ENCODE data around the gene PROKR1. TPM values are rescaled to one million over a fixed set of nuclear protein-coding genes. Genes with fewer than 3 reads are reported as not detected.

The PROKR1 gene
- polyA plus RNA-seq, 1 donor from 2014 or later, result 0.06 TPM

DNA sequence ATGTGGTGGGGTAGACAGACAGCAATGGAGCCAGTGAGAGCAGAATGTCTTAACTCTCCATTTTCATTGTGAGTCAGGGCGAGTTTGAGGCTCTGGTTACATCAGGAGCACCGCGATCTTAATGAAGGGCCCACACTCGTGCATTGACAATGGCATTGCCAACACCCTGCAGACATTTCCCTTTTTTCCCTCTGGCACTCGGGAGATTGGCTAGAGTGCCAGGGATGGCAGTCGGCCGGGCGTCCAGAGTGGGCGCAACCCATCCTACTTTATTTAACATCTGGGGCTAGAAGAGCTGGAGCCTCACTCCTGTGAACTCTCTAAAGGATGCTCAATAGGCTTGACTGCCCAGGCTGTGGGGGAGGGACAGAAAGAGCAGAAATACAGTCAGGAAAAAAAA is 9.7 kb downstream of the PROKR1 start:
- Histone ChIP-seq H3K9ac (ENCODE audit: low read length) (no peak overlapping the region), H3K27me3 (ENCODE audit: insufficient read depth, low read depth, low read length) (no peaks in the 10 kb centered on the region), H3F3A (ENCODE audit: insufficient read depth, low read length, poor library complexity, severe bottlenecking) (no peaks in the 10 kb centered on the region), H3K9me3 (ENCODE audit: low read length) (no peaks in the 10 kb centered on the region), H2AFZ (ENCODE audit: low read depth, low read length) (no peak overlapping the region), H3K4me3 (ENCODE audit: low read length) (no peak overlapping the region), H3K36me3 (ENCODE audit: insufficient read depth, low read length) (no peaks in the 10 kb centered on the region), H4K20me1 (ENCODE audit: insufficient read depth) (no peaks in the 10 kb centered on the region), H3K4me2 (ENCODE audit: low read length) (no peak overlapping the region), H3K79me2 (replicated peaks; ENCODE audit: insufficient read depth, low read length) (no peaks in the 10 kb centered on the region), H3K27ac (ENCODE audit: low read length) (no peak overlapping the region), H3K9me2 (ENCODE audit: insufficient read depth, low read length) (no peaks in the 10 kb centered on the region)
- TF ChIP-seq EP300 (conservative IDR thresholded peaks at IDR 0.05; ENCODE audit: poor library complexity, severe bottlenecking) (no peak), RAD21 (conservative IDR thresholded peaks at IDR 0.05) (no peak), MXI1 (conservative IDR thresholded peaks at IDR 0.05; ENCODE audit: poor library complexity, severe bottlenecking) (no peak), EZH2 (IDR thresholded peaks at IDR 0.05; ENCODE audit: borderline replicate concordance, insufficient read depth, low read length, poor library complexity, severe bottlenecking) (no peak), TAF1 (IDR thresholded peaks at IDR 0.05; ENCODE audit: low read depth) (no peak), POLR2AphosphoS5 (IDR thresholded peaks at IDR 0.05) (no peak)

DNA sequence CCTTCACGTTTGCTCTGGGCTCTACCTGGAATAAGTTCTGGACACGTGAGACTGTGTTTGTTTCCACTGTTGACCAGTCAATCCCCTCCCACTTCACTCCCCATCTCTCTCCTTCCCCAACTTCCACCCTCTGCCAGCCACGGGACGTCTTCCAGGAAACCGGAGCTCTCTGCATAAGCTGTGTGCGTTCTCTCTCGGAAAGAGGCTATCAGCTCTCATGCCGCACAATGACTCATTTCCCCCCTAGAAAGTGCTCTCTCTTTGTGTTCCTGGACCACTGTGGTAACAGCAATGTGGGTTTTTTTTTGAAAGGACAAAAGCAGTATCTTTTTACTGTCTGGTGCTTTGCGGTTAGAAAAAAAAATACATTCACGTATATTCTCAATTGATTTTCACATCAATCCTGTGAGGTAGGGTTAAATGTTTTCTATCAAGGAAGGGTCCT is 10.2 kb downstream of the PROKR1 start:
- Histone ChIP-seq H3K9ac (ENCODE audit: low read length) (no peak overlapping the region), H3K9me3 (ENCODE audit: low read length) (no peaks in the 10 kb centered on the region), H4K20me1 (ENCODE audit: insufficient read depth) (no peaks in the 10 kb centered on the region), H3K4me2 (ENCODE audit: low read length) (no peak overlapping the region), H3K9me2 (ENCODE audit: insufficient read depth, low read length) (no peaks in the 10 kb centered on the region), H2AFZ (ENCODE audit: low read depth, low read length) (no peak overlapping the region), H3K79me2 (replicated peaks; ENCODE audit: insufficient read depth, low read length) (no peaks in the 10 kb centered on the region), H3K27me3 (ENCODE audit: insufficient read depth, low read depth, low read length) (no peaks in the 10 kb centered on the region), H3K4me3 (ENCODE audit: low read length) (no peak overlapping the region), H3K27ac (ENCODE audit: low read length) (no peak overlapping the region), H3K36me3 (ENCODE audit: insufficient read depth, low read length) (no peaks in the 10 kb centered on the region), H3F3A (ENCODE audit: insufficient read depth, low read length, poor library complexity, severe bottlenecking) (no peaks in the 10 kb centered on the region)
- TF ChIP-seq RAD21 (conservative IDR thresholded peaks at IDR 0.05) (no peak), POLR2AphosphoS5 (IDR thresholded peaks at IDR 0.05) (no peak), SMC3 (conservative IDR thresholded peaks at IDR 0.05; ENCODE audit: poor library complexity) (no peak), TAF1 (IDR thresholded peaks at IDR 0.05; ENCODE audit: low read depth) (no peak), EZH2 (IDR thresholded peaks at IDR 0.05; ENCODE audit: borderline replicate concordance, insufficient read depth, low read length, poor library complexity, severe bottlenecking) (no peak), EP300 (conservative IDR thresholded peaks at IDR 0.05; ENCODE audit: poor library complexity, severe bottlenecking) (no peak), MXI1 (conservative IDR thresholded peaks at IDR 0.05; ENCODE audit: poor library complexity, severe bottlenecking) (no peak)
- TF ChIP-seq, protein P1, sequence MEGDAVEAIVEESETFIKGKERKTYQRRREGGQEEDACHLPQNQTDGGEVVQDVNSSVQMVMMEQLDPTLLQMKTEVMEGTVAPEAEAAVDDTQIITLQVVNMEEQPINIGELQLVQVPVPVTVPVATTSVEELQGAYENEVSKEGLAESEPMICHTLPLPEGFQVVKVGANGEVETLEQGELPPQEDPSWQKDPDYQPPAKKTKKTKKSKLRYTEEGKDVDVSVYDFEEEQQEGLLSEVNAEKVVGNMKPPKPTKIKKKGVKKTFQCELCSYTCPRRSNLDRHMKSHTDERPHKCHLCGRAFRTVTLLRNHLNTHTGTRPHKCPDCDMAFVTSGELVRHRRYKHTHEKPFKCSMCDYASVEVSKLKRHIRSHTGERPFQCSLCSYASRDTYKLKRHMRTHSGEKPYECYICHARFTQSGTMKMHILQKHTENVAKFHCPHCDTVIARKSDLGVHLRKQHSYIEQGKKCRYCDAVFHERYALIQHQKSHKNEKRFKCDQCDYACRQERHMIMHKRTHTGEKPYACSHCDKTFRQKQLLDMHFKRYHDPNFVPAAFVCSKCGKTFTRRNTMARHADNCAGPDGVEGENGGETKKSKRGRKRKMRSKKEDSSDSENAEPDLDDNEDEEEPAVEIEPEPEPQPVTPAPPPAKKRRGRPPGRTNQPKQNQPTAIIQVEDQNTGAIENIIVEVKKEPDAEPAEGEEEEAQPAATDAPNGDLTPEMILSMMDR (IDR thresholded peaks at IDR 0.05; ENCODE audit: poor library complexity, severe bottlenecking), result no peak
- TF ChIP-seq, protein P2, sequence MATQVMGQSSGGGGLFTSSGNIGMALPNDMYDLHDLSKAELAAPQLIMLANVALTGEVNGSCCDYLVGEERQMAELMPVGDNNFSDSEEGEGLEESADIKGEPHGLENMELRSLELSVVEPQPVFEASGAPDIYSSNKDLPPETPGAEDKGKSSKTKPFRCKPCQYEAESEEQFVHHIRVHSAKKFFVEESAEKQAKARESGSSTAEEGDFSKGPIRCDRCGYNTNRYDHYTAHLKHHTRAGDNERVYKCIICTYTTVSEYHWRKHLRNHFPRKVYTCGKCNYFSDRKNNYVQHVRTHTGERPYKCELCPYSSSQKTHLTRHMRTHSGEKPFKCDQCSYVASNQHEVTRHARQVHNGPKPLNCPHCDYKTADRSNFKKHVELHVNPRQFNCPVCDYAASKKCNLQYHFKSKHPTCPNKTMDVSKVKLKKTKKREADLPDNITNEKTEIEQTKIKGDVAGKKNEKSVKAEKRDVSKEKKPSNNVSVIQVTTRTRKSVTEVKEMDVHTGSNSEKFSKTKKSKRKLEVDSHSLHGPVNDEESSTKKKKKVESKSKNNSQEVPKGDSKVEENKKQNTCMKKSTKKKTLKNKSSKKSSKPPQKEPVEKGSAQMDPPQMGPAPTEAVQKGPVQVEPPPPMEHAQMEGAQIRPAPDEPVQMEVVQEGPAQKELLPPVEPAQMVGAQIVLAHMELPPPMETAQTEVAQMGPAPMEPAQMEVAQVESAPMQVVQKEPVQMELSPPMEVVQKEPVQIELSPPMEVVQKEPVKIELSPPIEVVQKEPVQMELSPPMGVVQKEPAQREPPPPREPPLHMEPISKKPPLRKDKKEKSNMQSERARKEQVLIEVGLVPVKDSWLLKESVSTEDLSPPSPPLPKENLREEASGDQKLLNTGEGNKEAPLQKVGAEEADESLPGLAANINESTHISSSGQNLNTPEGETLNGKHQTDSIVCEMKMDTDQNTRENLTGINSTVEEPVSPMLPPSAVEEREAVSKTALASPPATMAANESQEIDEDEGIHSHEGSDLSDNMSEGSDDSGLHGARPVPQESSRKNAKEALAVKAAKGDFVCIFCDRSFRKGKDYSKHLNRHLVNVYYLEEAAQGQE (IDR thresholded peaks at IDR 0.05; ENCODE audit: borderline replicate concordance), result no peak

All from neural cell (in vitro differentiated cells).